Measurements from ENCODE around the gene STK25.
A peak's percentile ranks its signal among the peaks of the same experiment; 100 is the strongest.
"Not testable (repeated sequence)": the region's sequence is repeated elsewhere in the genome, so short reads cannot be mapped to it uniquely, and the experiment has no call there.

The STK25 gene

DNA sequence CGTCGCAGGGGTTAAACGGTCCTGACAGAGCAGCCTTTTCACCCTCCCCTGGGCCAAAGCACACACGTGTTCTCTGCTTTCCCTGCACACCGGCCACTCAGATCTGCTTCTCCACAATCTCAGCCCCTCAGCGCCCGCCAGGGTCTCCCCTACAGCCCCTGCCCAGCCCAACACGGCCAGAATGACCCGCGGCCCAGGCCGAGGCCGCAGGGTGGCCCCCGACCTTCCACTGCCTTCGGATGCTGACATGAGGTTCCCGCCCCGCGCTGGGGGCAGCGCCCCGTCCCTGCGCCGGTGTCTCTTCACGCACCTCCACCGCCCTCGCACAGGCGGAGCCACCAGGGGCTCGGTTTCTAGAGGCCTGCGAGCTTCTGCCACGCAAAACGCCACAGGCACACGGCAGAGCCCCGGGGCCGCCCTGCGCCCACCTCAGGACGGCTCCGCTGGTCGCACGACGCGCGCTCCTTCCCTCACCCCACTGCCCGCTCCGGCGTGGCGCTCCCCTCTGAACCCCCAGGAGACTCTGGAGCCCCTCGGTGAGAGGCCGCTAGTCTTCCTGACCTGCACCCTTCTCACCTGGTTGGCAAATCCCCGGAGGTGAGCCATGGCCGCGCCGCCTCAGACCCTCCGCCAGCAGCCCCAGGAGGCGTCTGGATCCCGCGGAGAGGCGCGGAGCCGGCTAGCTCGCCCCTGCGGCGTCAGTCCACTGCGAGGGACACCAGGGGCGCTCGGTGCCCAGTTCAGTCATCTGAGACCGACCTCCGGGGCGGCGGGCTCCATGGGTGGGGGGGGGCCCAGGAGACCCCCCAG, 749 bp downstream of the STK25 start:
- DNase-seq (ENCODE audit: low read depth in 3 of 3) = peak in 1 of 3 donors; percentile 21

DNA sequence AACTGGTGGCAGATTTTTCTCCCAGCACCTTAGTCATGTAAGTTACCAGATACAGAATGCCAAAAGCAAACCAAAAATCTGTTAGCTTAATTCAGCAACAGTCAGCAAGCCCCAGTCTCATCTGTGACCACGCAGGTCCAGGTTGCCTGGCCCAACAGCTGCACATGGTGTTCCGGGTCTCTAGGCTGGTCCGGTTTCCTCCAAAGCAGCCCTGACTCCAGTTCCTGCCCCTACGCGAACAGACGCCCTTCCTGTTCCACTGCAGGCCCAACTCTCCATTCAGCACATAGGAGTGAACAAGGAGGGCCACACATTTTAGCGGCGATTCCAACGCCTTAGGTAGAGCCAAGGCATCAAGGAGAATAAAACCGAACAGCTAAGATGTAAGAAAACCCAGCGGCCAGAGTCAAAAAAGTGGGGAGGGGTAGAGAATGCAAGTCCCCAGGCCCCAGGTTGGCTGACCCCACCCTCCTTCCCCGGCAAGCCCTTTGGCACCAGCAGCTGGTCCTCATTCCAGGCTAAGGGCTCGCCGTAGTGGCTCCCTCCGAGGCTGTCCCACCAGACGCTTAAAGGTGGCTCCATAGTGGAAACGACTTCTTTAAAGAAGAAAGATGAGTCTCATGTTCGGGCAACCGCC, 1.5 kb downstream of the STK25 start:
- no peak for DNase-seq (ENCODE audit: low read depth in 3 of 3)

DNA sequence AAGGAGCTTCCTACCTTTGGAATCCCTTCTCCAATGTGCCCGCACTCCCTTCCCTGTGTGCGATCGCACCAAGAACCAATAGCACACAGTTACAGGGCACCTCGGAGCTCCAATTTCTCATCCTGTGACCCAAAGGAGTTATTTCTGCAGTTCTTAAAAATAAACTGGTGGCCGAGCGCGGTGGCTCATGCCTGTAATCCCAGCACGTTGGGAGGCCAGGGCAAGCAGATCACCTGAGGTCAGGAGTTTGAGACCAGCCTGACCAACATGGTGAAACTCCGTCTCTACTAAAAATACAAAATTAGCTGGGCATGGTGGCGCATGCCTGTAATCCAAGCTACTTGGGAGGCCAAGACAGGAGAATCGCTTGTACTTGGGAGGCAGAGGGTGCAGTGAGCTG, 2.1 kb downstream of the STK25 start:
- DNase-seq (ENCODE audit: low read depth in 3 of 3) = not testable (repeated sequence)

GRCh38 chr2:241505781-241506201, 2.6 kb downstream of the STK25 start:
- no peak for DNase-seq (ENCODE audit: low read depth in 3 of 3)

- DNase-seq (ENCODE audit: low read depth in 3 of 3) = no peak
Observed at GRCh38 chr2:241505086-241505780, 3.2 kb downstream of the STK25 start.

GRCh38 chr2:241503776-241504392, 4.5 kb downstream of the STK25 start:
- DNase-seq (ENCODE audit: low read depth in 3 of 3) = no peak

- no peak for DNase-seq (ENCODE audit: low read depth in 3 of 3)
Observed at GRCh38 chr2:241502281-241502680, 6.1 kb downstream of the STK25 start.

DNA sequence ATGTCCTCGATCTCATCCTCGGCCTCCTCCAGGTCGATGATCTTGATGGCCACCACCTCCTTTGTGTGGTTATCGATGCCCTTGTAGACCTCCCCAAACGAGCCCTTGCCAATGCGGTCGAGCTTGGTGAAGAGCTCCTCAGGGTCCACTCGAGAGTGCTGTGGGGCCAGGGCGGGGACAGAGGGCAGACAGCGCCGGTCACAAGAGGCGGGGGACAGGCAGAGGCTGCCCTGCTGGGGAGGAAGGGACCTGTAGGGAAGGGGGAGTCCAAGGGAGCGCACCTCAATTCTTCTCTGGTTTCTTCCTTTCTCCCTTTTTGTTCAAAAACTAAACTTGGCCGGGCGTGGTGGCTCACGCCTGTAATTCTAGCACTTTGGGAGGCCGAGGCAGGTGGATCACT, 6.8 kb downstream of the STK25 start:
- DNase-seq (ENCODE audit: low read depth in 3 of 3) = no peak

GRCh38 chr2:241501099-241501541, 7.3 kb downstream of the STK25 start:
- DNase-seq (ENCODE audit: low read depth in 3 of 3) = no peak

DNA sequence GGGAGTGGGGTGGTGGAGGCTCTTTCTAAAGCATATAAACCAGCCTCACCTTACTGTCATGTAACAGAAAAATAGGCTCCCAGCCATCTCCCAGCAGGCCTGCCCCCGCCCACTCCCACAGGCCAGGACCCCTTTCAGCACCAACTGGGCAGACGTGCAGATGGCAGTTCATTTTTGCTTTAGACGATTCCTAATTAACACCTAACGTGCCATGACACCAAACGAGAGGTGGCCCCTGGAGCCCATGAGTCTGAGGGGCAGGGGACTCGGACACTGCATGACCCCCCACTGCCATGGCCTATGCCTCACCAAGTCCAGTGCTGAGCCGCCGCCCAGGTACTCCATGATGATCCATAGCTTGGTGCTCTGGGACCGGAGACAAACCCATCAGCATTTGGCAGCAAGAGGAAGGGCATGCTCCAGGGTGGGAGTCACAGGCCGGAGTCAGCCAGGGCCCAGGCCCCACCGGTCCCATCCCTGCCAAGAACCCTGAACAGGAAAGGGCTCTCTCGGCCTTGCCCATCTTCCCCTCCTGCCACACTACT, 7.9 kb downstream of the STK25 start:
- no peak for DNase-seq (ENCODE audit: low read depth in 3 of 3)

DNA sequence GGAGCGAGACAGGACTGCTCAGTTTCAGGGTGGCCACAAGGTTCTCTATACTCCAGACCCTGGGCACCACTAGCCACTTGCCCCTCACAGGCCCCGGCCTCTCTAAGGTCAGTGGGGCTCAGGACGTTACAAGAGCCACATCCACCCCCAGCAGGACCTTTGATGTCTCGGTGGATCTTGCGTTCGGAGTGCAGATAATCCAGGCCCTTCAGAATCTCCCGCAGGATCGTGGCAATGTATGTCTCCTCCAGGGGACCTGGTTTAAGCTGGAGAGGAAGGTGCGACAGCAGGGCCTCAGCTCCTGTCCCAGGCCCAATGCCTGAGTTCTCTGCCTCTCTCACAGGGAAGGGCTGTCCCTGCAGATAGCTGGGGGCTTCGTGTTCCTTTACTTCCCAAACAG, 8.4 kb downstream of the STK25 start:
- no peak for DNase-seq (ENCODE audit: low read depth in 3 of 3)

DNA sequence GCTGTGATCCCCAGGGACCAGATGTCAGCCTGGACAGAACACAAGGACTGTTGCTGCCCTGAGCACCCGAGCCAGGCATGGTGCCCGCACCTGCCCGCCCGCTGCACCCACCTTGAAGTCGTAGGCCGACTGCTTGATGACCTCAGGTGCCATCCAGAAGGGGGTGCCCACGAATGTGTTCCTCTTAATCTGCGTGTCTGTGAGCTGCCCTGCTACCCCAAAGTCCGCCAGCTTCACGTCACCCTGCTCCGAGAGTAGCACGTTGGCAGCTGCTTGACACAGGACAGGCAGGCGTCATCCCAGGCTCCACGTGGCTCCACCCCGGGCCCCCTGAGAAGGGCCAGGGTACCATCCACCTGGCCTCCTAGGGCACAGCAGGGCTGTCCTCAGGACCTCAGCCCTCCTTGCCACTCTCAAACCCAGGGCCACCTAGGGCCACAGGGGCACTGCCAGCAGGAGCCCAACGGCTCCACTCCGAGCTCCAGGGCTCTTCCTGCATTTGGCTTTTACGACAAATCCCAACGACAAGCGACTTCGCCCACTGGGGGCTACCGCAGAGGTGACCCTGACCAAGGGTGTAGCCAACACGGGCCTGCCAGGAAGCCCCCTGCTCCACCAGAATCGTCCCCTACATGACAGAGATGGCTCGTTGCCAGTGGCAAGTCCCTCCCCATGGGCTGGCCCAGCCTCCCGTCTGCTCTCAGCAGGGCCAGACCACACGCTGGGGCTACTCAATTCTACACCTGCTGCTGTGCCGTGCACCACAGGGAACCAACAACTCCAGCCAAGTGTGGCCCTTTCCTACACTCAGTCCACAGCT, 9.0 kb downstream of the STK25 start:
- no peak for DNase-seq (ENCODE audit: low read depth in 3 of 3)

DNA sequence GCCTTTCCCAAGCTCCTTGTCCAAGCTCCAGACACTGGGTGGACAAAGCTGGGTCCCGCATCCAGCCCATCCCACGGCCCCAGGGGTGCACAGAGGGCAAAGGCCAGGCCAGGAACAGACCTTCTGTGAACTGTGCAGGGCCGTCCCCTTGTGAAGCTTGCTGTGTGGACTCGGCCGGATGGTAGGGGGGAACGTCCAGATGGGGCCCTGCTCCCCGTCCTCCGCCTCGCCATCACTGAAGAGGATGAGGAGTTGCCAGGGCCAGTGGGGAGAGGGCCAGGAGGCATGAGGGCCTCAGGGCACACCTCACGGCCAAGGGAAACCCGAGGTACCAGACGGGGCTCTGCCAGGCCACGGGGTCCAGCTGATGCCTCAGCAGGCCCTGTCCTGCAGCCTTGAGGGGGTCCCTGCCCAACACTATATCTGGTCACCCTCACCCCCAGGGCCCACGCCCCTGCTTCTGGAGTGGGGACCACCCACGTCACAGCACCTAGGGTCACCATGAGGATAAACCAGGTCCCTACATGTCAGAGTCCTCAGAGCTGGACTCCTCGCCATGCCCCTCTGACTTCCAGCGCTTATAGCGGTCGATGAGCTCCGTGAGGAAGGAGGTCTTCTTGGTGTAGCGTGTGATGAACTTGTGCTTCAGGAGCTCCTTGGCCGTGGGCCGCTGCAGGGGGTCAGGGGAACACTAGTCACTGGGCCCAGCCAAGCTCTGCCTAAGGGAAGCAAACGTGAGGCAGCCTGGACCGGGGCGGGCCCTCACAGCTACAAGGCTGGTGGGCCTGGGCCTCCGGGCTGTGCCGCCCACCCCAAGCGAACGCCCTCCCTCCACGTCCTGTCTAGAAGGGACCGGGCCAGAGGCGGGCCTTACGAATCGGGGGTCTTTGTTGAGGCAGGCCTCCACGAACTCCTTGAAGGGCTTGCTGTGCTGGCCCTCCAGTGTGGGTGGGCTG, 10.0 kb downstream of the STK25 start:
- no peak for DNase-seq (ENCODE audit: low read depth in 3 of 3)

GRCh38 chr2:241496904-241497877, 11.2 kb downstream of the STK25 start:
- DNase-seq (ENCODE audit: low read depth in 3 of 3) = no peak

DNA sequence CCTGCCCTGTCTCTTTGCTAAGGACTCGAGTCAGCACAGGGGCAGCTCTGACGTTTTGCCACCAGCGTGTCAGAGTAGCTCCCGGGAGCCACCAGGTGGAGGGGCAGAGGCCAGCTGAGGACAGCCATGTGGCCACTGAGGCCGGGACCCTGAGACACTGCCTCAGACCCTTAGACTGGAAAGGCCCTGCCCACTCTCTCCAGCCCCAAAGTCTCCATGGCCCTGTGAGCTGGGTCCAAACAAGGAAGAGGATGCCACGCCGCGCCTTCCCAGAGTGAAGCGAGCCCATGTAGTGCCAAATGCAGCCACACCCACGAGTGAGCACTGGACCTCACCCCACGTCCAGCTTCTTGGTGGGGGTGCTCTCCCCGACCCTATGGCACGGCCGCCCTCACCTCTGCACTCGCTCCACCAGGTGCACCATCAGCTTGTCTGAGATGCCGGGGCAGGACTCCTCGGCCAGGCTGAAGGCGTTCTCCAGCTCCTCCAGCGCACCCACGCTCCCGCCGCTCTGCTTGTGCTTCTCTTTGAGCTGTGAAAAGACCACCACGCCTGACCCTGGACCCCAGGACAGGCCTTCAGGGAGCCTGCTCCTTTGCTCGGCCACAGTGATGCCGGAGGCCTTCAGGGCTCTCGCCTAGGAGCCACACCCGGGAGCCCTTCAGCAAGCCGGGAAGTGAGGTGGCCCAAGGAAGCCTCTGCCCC, 12.2 kb downstream of the STK25 start:
- DNase-seq (ENCODE audit: low read depth in 3 of 3) = no peak

DNA sequence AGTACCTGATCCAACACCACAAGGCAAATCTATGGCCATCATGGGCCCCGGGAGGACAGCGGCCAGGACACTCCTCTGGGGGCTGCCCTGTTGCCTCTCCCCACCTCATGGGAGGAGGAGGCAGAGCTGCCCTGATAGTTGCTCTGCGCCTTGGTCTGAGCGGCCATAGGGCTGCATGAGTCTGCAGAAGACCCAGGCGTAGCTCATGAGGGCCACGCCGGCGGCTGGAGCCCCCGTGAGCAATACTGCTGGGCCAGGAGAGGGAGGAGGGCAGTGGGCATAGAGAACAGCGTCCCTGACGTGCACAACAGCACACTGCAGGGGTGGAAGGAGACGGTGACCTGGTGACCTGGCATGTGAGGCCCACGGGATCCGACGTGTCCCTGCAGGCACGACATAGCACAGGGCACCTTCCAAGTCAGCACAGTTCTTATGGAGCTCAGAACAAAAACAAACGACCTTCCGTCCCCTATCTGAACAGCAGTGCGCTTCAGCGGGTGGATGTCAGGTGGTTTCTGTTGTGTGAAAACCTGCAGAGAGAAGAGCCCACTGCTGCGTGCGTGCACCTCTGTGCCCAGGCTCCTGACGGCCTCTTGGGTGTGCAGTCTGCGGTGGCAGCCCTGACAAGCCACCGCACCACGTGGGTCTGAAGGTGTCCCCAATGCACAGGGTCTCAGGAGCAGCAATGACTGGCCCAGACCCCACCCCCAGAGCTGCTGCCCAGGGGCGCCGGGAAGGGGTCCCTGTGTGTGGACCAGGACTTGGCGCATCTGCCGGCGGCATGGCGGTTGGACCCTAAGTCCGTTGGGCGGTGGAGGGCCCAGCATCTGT, 13.0 kb downstream of the STK25 start:
- no peak for DNase-seq (ENCODE audit: low read depth in 3 of 3)

DNA sequence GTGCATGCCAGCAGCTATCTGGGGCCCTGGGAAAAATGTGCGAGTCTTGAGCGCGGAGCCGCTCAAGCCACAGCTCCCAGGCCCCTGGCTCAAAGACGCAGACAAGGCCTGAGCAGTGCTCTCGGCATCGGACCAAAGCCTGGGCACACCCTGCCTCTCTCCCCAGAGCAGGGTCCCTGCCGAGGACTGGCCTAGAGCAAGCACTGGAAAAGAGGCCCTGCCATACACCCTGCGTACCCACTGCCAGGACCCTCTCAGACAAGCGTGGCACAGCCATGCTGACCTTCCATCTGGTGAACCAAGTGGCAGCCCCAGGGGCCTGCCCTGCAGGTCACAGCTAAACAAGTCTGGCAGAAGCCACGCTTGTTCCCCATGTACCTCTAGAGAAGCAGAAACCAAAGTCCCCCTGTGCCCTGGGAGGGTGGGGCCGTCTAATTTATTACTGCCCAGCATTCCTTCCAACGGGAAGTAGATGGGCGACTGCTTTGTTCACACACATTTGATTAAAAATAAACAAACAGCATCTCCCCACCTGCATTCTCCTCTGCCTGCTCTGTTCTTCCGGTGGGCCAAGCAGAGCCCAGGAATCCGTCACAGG, 14.0 kb downstream of the STK25 start:
- no peak for DNase-seq (ENCODE audit: low read depth in 3 of 3)

Measured in stimulated activated CD4-positive, alpha-beta T cell treated with anti-CD3 and anti-CD28 coated beads, TNF-alpha, amount 100 ng/mL, for 48 hours (primary cell).